Brain microvascular endothelial cell (primary cell): ENCODE data around the gene PITPNC1.
"Not testable (repeated sequence)": the region's sequence is repeated elsewhere in the genome, so short reads cannot be mapped to it uniquely, and the experiment has no call there.

Experiments used
- DNase-seq: peaks from one replicate; pipeline ENCODE4 v3.0.0-alpha.2; 2020
- H3K27ac ChIP-seq: fragments of 250-450 bp; sonication (Bioruptor Pico); 2 replicates; pipeline ENCODE4 v1.5.1; 2020; ENCODE audit warnings: mild to moderate bottlenecking, moderate library complexity
- H3K27me3 ChIP-seq: fragments of 250-450 bp; sonication (Bioruptor Pico); replicated peaks from 2 replicates; pipeline ENCODE4 v1.5.1; 2020; ENCODE audit warnings: mild to moderate bottlenecking
- H3K36me3 ChIP-seq: fragments of 250-450 bp; sonication (Bioruptor Pico); replicated peaks from 2 replicates; pipeline ENCODE4 v1.5.1; 2020; ENCODE audit warnings: mild to moderate bottlenecking
- H3K4me3 ChIP-seq: 2 replicates; pipeline ENCODE4 v1.5.1; 2011; ENCODE audit warnings: low read depth, mild to moderate bottlenecking, control low read depth, low read length, moderate library complexity
- CTCF ChIP-seq: IDR thresholded peaks from 2 replicates; pipeline ENCODE4 v1.5.1; 2011; ENCODE audit warnings: low read depth, mild to moderate bottlenecking, moderate library complexity, low read length, control low read depth, inconsistent platforms; ENCODE audit errors: missing control alignments
- in situ Hi-C: cut with HindIII; loops from 2 replicates; pipeline ENCODE4 v1.10.0; 2017; ENCODE audit warnings: low sequenced_read_pairs, low pct_ligation_motif_present

PITPNC1 gene

DNA sequence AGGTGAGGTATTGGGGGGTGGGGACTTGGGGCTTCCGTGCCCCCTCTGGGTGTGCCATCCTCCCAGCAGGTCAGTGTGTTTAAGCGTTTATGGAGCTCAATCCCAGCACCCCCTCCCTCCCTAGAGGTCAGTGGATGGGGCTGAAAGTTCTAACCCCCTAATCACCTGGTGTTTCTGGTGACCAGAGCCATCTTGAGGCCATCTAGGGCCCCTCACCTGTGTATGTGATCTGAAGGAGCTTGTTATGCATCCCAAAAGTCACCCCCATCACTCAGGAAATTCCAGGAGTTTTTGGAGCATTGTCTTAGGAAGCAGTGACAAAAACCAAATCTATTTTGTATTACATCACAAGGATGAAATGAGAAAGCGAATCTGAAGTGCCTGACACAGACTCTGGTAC lies 272.8 kb downstream of the PITPNC1 start:
- DNase-seq: no peak
- Histone ChIP-seq H3K27me3 (no peaks in the 10 kb centered on the region), H3K27ac (no peak overlapping the region), H3K36me3 (no peaks in the 10 kb centered on the region), H3K4me3 (no peak overlapping the region)
- no peak for TF ChIP-seq CTCF
- in situ Hi-C loops: no loop called here

DNA sequence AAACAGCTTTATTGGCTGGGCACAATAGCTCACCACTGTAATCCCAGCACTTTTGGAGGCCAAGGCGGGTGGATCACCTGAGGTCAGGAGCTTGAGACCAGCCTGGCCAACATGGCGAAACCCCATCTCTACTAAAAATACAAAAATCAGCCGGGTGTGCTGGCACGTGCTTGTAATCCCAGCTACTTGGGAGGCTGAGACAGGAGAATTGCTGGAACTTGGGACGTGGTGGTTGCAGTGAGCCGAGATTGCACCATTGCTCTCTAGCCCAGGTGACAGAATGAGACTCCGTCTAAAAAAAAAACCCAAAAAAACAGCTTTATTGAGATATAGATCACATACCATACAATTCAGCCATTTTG lies 274.1 kb downstream of the PITPNC1 start:
- H3K27me3 ChIP-seq, DNase-seq, H3K4me3 ChIP-seq, H3K36me3 ChIP-seq, H3K27ac ChIP-seq, in situ Hi-C loops: not testable (repeated sequence)

DNA sequence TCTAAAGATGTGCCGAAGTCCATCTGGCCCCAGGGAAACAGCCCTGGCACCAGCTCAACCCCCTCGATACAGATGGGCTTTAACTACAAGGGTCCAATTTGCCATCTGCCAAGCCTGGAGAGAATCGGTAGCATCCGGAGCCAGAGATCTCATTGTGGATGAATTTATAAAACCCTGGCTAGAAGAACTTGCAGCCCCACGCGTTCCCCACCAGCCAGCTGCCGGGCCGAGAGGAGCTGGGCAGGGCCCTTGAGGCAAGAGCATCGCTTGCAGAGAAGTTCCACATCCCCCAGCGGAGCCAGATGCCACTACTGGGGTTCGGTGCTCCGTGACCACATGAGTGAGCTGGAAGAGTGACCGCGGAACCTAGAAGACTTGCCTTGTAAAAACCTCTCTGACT lies 275.4 kb downstream of the PITPNC1 start:
- Histone ChIP-seq H3K4me3 (no peak overlapping the region), H3K27me3 (no peaks in the 10 kb centered on the region), H3K36me3 (no peaks in the 10 kb centered on the region), H3K27ac (no peak overlapping the region)
- no peak for TF ChIP-seq CTCF
- in situ Hi-C loops: no loop called here
- DNase-seq: no peak

GRCh38 chr17:67655478-67656148 lies 278.5 kb downstream of the PITPNC1 start:
- Histone ChIP-seq H3K4me3 (no peak overlapping the region), H3K27me3 (no peaks in the 10 kb centered on the region), H3K36me3 (no peaks in the 10 kb centered on the region), H3K27ac (no peak overlapping the region)
- DNase-seq: no peak
- in situ Hi-C loops: no loop called here
- TF ChIP-seq CTCF: no peak

- TF ChIP-seq CTCF: no peak
- no peak for DNase-seq
- Histone ChIP-seq H3K27me3 (no peaks in the 10 kb centered on the region), H3K4me3 (no peak overlapping the region), H3K27ac (no peak overlapping the region), H3K36me3 (no peaks in the 10 kb centered on the region)
- in situ Hi-C loops: no loop called here
Observed at GRCh38 chr17:67656494-67657203, 279.6 kb downstream of the PITPNC1 start.

DNA sequence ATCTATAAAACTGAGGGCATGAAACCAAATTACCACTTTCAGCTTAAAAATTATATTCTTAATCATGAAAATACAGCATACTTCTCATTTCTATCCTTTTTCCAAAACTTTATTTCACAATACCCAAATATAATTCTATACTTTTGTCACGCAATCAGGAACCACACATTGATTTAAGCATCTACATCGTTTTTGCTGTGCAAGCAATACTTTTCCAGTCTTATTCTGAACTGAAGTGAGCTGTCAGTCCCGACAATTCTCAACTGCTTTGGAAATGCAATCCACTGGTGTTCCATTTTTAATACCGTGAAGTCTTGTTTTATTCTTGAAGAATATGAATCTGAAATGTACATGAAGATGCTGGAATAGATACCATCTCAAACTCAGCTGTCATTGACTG lies 280.5 kb downstream of the PITPNC1 start:
- Histone ChIP-seq H3K27ac (no peak overlapping the region), H3K27me3 (no peaks in the 10 kb centered on the region), H3K36me3 (no peaks in the 10 kb centered on the region), H3K4me3 (no peak overlapping the region)
- no peak for TF ChIP-seq CTCF
- DNase-seq: no peak
- in situ Hi-C loops: no loop called here
